Brain microvascular endothelial cell (primary cell): ENCODE data around the gene PEPD.
A peak's percentile ranks its signal among the peaks of the same experiment; 100 is the strongest.

Experiments used
- DNase-seq: peaks from one replicate; pipeline ENCODE4 v3.0.0-alpha.2; 2020
- H3K27ac ChIP-seq: fragments of 250-450 bp; sonication (Bioruptor Pico); 2 replicates; pipeline ENCODE4 v1.5.1; 2020; ENCODE audit warnings: mild to moderate bottlenecking, moderate library complexity
- H3K27me3 ChIP-seq: fragments of 250-450 bp; sonication (Bioruptor Pico); replicated peaks from 2 replicates; pipeline ENCODE4 v1.5.1; 2020; ENCODE audit warnings: mild to moderate bottlenecking
- H3K36me3 ChIP-seq: fragments of 250-450 bp; sonication (Bioruptor Pico); replicated peaks from 2 replicates; pipeline ENCODE4 v1.5.1; 2020; ENCODE audit warnings: mild to moderate bottlenecking
- H3K4me3 ChIP-seq: 2 replicates; pipeline ENCODE4 v1.5.1; 2011; ENCODE audit warnings: low read depth, mild to moderate bottlenecking, control low read depth, low read length, moderate library complexity
- CTCF ChIP-seq: IDR thresholded peaks from 2 replicates; pipeline ENCODE4 v1.5.1; 2011; ENCODE audit warnings: low read depth, mild to moderate bottlenecking, moderate library complexity, low read length, control low read depth, inconsistent platforms; ENCODE audit errors: missing control alignments
- in situ Hi-C: cut with HindIII; loops from 2 replicates; pipeline ENCODE4 v1.10.0; 2017; ENCODE audit warnings: low sequenced_read_pairs, low pct_ligation_motif_present

PEPD gene

GRCh38 chr19:33520844-33521479, 629 bp downstream of the PEPD start:
- Histone ChIP-seq H3K27ac (peak overlapping the region; percentile 81), H3K36me3 (no peaks in the 10 kb centered on the region), H3K4me3 (peak overlapping the region; percentile 90), H3K27me3 (no peaks in the 10 kb centered on the region)
- no peak for TF ChIP-seq CTCF
- DNase-seq, result no peak
- in situ Hi-C loops, result no loop called here

- no peak overlapping the region for H3K27ac ChIP-seq
- DNase-seq, result no peak
- no peak overlapping the region for H3K4me3 ChIP-seq
- no peaks in the 10 kb centered on the region for H3K36me3 ChIP-seq
- H3K27me3 ChIP-seq, result no peaks in the 10 kb centered on the region
- no peak for TF ChIP-seq CTCF
- in situ Hi-C loops, result no loop called here
Observed at GRCh38 chr19:33520048-33520643, 1.4 kb downstream of the PEPD start.

- no peak for TF ChIP-seq CTCF
- Histone ChIP-seq H3K36me3 (no peaks in the 10 kb centered on the region), H3K4me3 (no peak overlapping the region), H3K27ac (no peak overlapping the region), H3K27me3 (no peaks in the 10 kb centered on the region)
- in situ Hi-C loops, result no loop called here
- no peak for DNase-seq
Observed at GRCh38 chr19:33519416-33519815, 2.2 kb downstream of the PEPD start.

GRCh38 chr19:33518541-33518940, 3.0 kb downstream of the PEPD start:
- TF ChIP-seq CTCF, result no peak
- in situ Hi-C loops, result no loop called here
- Histone ChIP-seq H3K27me3 (no peaks in the 10 kb centered on the region), H3K4me3 (no peak overlapping the region), H3K36me3 (no peaks in the 10 kb centered on the region), H3K27ac (no peak overlapping the region)
- no peak for DNase-seq

- Histone ChIP-seq H3K27ac (no peak overlapping the region), H3K27me3 (no peaks in the 10 kb centered on the region), H3K36me3 (no peaks in the 10 kb centered on the region), H3K4me3 (no peak overlapping the region)
- DNase-seq, result no peak
- in situ Hi-C loops, result no loop called here
- no peak for TF ChIP-seq CTCF
Observed at GRCh38 chr19:33517922-33518321, 3.7 kb downstream of the PEPD start.

- no peak for DNase-seq
- in situ Hi-C loops, result no loop called here
- Histone ChIP-seq H3K4me3 (no peak overlapping the region), H3K27ac (no peak overlapping the region), H3K36me3 (no peaks in the 10 kb centered on the region), H3K27me3 (no peaks in the 10 kb centered on the region)
- TF ChIP-seq CTCF, result no peak
Observed at GRCh38 chr19:33515921-33516320, 5.7 kb downstream of the PEPD start.
